ENCODE measurements around the gene MAP2K5.

DNA sequence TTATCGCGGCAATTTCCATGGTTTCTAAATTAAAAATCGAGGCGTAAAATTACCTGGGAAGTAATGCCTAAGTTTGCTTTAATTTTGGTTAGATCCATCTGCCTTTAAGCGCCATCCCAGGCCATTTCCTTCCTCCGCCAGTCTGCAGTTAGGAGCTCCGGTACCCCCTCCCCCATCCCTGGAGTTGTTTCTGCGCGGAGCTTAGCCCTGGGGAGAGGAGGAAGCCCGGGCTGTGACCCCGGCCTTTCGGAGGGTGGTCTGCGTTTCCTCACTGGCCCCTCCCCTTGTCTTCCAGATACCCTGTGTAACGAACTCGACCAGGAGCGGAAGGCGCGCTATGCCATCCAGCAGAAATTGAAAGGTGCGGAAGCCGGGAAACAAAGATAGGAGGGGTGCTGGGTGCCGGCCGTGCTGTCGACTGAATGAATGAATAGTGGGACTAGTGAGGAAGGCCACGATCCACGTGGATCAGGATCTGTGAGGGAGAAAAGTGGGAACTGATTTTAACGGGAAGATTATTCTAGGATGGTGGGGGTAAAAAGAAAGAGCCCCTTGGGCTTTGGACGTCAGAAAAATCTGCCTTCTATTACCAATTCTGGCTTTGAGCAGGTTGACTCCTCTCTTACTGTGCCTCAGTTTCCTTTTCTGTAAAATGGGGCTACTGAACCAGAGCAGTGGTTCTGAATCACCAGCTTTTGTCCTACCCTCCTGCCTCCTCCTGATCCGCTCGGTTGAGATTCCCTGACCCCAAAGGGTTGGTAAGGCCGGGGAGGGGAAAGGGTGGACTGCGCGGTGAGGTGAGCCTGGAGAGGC, 290.6 kb downstream of the MAP2K5 start:
- TF ChIP-seq, protein P1, sequence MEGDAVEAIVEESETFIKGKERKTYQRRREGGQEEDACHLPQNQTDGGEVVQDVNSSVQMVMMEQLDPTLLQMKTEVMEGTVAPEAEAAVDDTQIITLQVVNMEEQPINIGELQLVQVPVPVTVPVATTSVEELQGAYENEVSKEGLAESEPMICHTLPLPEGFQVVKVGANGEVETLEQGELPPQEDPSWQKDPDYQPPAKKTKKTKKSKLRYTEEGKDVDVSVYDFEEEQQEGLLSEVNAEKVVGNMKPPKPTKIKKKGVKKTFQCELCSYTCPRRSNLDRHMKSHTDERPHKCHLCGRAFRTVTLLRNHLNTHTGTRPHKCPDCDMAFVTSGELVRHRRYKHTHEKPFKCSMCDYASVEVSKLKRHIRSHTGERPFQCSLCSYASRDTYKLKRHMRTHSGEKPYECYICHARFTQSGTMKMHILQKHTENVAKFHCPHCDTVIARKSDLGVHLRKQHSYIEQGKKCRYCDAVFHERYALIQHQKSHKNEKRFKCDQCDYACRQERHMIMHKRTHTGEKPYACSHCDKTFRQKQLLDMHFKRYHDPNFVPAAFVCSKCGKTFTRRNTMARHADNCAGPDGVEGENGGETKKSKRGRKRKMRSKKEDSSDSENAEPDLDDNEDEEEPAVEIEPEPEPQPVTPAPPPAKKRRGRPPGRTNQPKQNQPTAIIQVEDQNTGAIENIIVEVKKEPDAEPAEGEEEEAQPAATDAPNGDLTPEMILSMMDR (tag by site-specific recombination; IDR thresholded peaks at IDR 0.05) = no peak
- TF ChIP-seq ZNF561 (tag by site-specific recombination; IDR thresholded peaks at IDR 0.05; ENCODE audit: borderline replicate concordance) (no peak), ZNF610 (tag by site-specific recombination; IDR thresholded peaks at IDR 0.05; ENCODE audit: borderline replicate concordance) (no peak), ZBTB7A (tag by site-specific recombination; IDR thresholded peaks at IDR 0.05; ENCODE audit: low read depth) (no peak), OSR2 (tag by site-specific recombination; IDR thresholded peaks at IDR 0.05) (no peak)
